KMS-11 (cell line): Measurements from ENCODE around the gene PTPN22.

Experiments
- H2AFZ ChIP-seq: fragments of 200-600 bp; sonication (generic); 2 replicates; pipeline ENCODE4 v1.6.1; 2016; ENCODE audit warnings: antibody characterized with exemption, mixed run types, low read depth
- H3K27ac ChIP-seq: fragments of 200-600 bp; sonication (generic); 2 replicates; pipeline ENCODE4 v1.6.1; 2016; ENCODE audit warnings: mild to moderate bottlenecking, mixed run types
- H3K27me3 ChIP-seq: fragments of 200-600 bp; sonication (generic); 2 replicates; pipeline ENCODE4 v1.6.1; 2017; ENCODE audit warnings: mild to moderate bottlenecking, low read depth, mixed run types, moderate library complexity; ENCODE audit not compliant: insufficient read depth
- H3K36me3 ChIP-seq: fragments of 200-600 bp; sonication (generic); 2 replicates; pipeline ENCODE4 v1.6.1; 2017; ENCODE audit warnings: mild to moderate bottlenecking, mixed run types; ENCODE audit not compliant: insufficient read depth
- H3K4me1 ChIP-seq: fragments of 200-600 bp; sonication (generic); 2 replicates; pipeline ENCODE4 v1.6.1; 2016; ENCODE audit warnings: mild to moderate bottlenecking, low read depth, mixed run types; ENCODE audit not compliant: poor library complexity, severe bottlenecking
- H3K4me2 ChIP-seq: fragments of 200-600 bp; sonication (generic); 2 replicates; pipeline ENCODE4 v1.7.0; 2016; ENCODE audit warnings: mild to moderate bottlenecking, mixed run types
- H3K4me3 ChIP-seq: fragments of 200-600 bp; sonication (generic); IDR thresholded peaks from 2 replicates; pipeline ENCODE4 v1.6.1; 2017; ENCODE audit warnings: low read depth, low read length, mixed read lengths; ENCODE audit not compliant: insufficient read depth
- H3K79me2 ChIP-seq: fragments of 200-600 bp; sonication (generic); 2 replicates; pipeline ENCODE4 v1.6.1; 2016; ENCODE audit warnings: low read depth, mixed run types; ENCODE audit not compliant: insufficient read depth
- H3K9ac ChIP-seq: fragments of 200-600 bp; sonication (generic); 2 replicates; pipeline ENCODE4 v1.6.1; 2016; ENCODE audit warnings: mild to moderate bottlenecking, mixed run types
- H4K20me1 ChIP-seq: fragments of 200-600 bp; sonication (generic); 2 replicates; pipeline ENCODE4 v1.6.1; 2016; ENCODE audit warnings: mild to moderate bottlenecking, mixed run types; ENCODE audit not compliant: insufficient read depth
- CTCF ChIP-seq: fragments of 200-600 bp; sonication (generic); conservative IDR thresholded peaks from 2 replicates; pipeline ENCODE4 v1.6.1; 2017; ENCODE audit warnings: low read depth, mild to moderate bottlenecking, antibody characterized with exemption, low read length, moderate library complexity, mixed read lengths

Gene PTPN22

GRCh38 chr1:113858982-113859381 is 12.5 kb downstream of the PTPN22 start:
- Histone ChIP-seq H4K20me1 (no peaks in the 10 kb centered on the region), H3K27me3 (no peaks in the 10 kb centered on the region), H3K9ac (no peak overlapping the region), H2AFZ (no peak overlapping the region), H3K36me3 (no peaks in the 10 kb centered on the region), H3K79me2 (no peaks in the 10 kb centered on the region), H3K27ac (no peak overlapping the region), H3K4me2 (peak overlapping the region; percentile 51; the same call in 1 of the 2 replicates), H3K4me3 (no peak overlapping the region), H3K4me1 (peaks cover 32% of the 10 kb centered on the region)
- TF ChIP-seq CTCF, result no peak

- no peak for TF ChIP-seq CTCF
- peaks cover 32% of the 10 kb centered on the region for H3K4me1 ChIP-seq
- H3K4me3 ChIP-seq, result no peak overlapping the region
- no peak overlapping the region for H3K4me2 ChIP-seq
- no peaks in the 10 kb centered on the region for H3K27me3 ChIP-seq
- no peaks in the 10 kb centered on the region for H3K36me3 ChIP-seq
- no peak overlapping the region for H3K27ac ChIP-seq
- H3K79me2 ChIP-seq, result no peaks in the 10 kb centered on the region
- H3K9ac ChIP-seq, result no peak overlapping the region
- no peak overlapping the region for H2AFZ ChIP-seq
- H4K20me1 ChIP-seq, result no peaks in the 10 kb centered on the region
Measured at GRCh38 chr1:113858418-113858817, 13.1 kb downstream of the PTPN22 start.

GRCh38 chr1:113857776-113858175 is 13.7 kb downstream of the PTPN22 start:
- Histone ChIP-seq H4K20me1 (no peaks in the 10 kb centered on the region), H3K4me2 (no peak overlapping the region), H3K4me3 (no peak overlapping the region), H3K27me3 (no peaks in the 10 kb centered on the region), H2AFZ (no peak overlapping the region), H3K27ac (no peak overlapping the region), H3K79me2 (no peaks in the 10 kb centered on the region), H3K36me3 (no peaks in the 10 kb centered on the region), H3K4me1 (peaks cover 32% of the 10 kb centered on the region), H3K9ac (no peak overlapping the region)
- no peak for TF ChIP-seq CTCF

- Histone ChIP-seq H3K27me3 (no peaks in the 10 kb centered on the region), H3K9ac (no peak overlapping the region), H3K4me2 (no peak overlapping the region), H3K4me3 (no peak overlapping the region), H3K27ac (no peak overlapping the region), H3K4me1 (peaks cover 29% of the 10 kb centered on the region), H3K36me3 (no peaks in the 10 kb centered on the region), H4K20me1 (no peaks in the 10 kb centered on the region), H3K79me2 (no peaks in the 10 kb centered on the region), H2AFZ (no peak overlapping the region)
- TF ChIP-seq CTCF, result no peak
Measured at GRCh38 chr1:113856401-113856790, 15.1 kb downstream of the PTPN22 start.
